ENCODE results near the gene SCN3A. TPM values are rescaled to one million over a fixed set of nuclear protein-coding genes. Genes with fewer than 3 reads are reported as not detected.

SCN3A gene
- total RNA-seq, 5 donors from 2014 or later (not counting 1 experiment from before 2014, with no cell fraction given): 0.06 to 0.48 (median 0.30) TPM

GRCh38 chr2:165120740-165121467 is 82.9 kb downstream of the SCN3A start:
- ATAC-seq (replicated peaks in 1 of 4) (no peak), DNase-seq (no peak)
- Mint-ChIP-seq H3K27me3 (no peaks in the 10 kb centered on the region), H3K4me3 (no peak overlapping the region), H3K27ac (no peak overlapping the region), H3K4me1 (no peaks in the 10 kb centered on the region), H3K9me3 (no peaks in the 10 kb centered on the region), H3K36me3 (no peaks in the 10 kb centered on the region)
- WGBS (ENCODE audit: insufficient coverage): no CpG with 5 or more reads among the region's 7 CpGs
- no peak overlapping the region for H3K4me3 ChIP-seq (ENCODE audit: control insufficient read depth in 1 of 2, extremely low read depth in 1 of 2, low read length in 1 of 2)
- no peaks in the 10 kb centered on the region for H3K27me3 ChIP-seq (replicated peaks in 1 of 2; ENCODE audit: control insufficient read depth in 2 of 2, extremely low read depth in 1 of 2, insufficient read depth in 2 of 2, low read length in 1 of 2)
- no peaks in the 10 kb centered on the region for H3K4me1 ChIP-seq (ENCODE audit: control insufficient read depth in 1 of 2, extremely low read depth in 1 of 2, insufficient read depth in 2 of 2, low read length in 2 of 2)
- no peaks in the 10 kb centered on the region for H3K9me3 ChIP-seq
- H3K36me3 ChIP-seq (ENCODE audit: control insufficient read depth in 2 of 2, extremely low read depth in 1 of 2, insufficient read depth in 1 of 2, low read length in 1 of 2): no peaks in the 10 kb centered on the region
- no peak overlapping the region for H3K27ac ChIP-seq (ENCODE audit: low read length)
- ChIA-PET POLR2A (no interaction called here), CTCF (interaction anchor here (0.6 to 0.7 kb wide), 2 partner anchors 124 to 854 kb away, joined by 4 read pairs; no protein-coding TSS in a partner anchor)

- Mint-ChIP-seq H3K4me1 (no peaks in the 10 kb centered on the region), H3K4me3 (no peak overlapping the region), H3K36me3 (no peaks in the 10 kb centered on the region), H3K27ac (no peak overlapping the region), H3K9me3 (no peaks in the 10 kb centered on the region), H3K27me3 (no peaks in the 10 kb centered on the region)
- H3K27me3 ChIP-seq (replicated peaks in 1 of 2; ENCODE audit: control insufficient read depth in 2 of 2, extremely low read depth in 1 of 2, insufficient read depth in 2 of 2, low read length in 1 of 2): no peaks in the 10 kb centered on the region
- no peaks in the 10 kb centered on the region for H3K9me3 ChIP-seq
- DNase-seq (no peak), ATAC-seq (replicated peaks in 1 of 4) (no peak)
- POLR2A ChIA-PET: no interaction called here
- no peaks in the 10 kb centered on the region for H3K4me1 ChIP-seq (ENCODE audit: control insufficient read depth in 1 of 2, extremely low read depth in 1 of 2, insufficient read depth in 2 of 2, low read length in 2 of 2)
- no CpG with 5 or more reads among the region's 6 CpGs for WGBS (ENCODE audit: insufficient coverage)
- H3K4me3 ChIP-seq (ENCODE audit: control insufficient read depth in 1 of 2, extremely low read depth in 1 of 2, low read length in 1 of 2): no peak overlapping the region
- CTCF ChIA-PET: no interaction called here
- no peak overlapping the region for H3K27ac ChIP-seq (ENCODE audit: low read length)
- H3K36me3 ChIP-seq (ENCODE audit: control insufficient read depth in 2 of 2, extremely low read depth in 1 of 2, insufficient read depth in 1 of 2, low read length in 1 of 2): no peaks in the 10 kb centered on the region
These were observed 88.6 kb downstream of the SCN3A start for GRCh38 chr2:165115258-165115657.

- no peaks in the 10 kb centered on the region for H3K9me3 ChIP-seq
- Mint-ChIP-seq H3K36me3 (no peaks in the 10 kb centered on the region), H3K4me1 (no peaks in the 10 kb centered on the region), H3K9me3 (no peaks in the 10 kb centered on the region), H3K27ac (no peak overlapping the region), H3K27me3 (no peaks in the 10 kb centered on the region), H3K4me3 (no peak overlapping the region)
- ChIA-PET POLR2A (no interaction called here), CTCF (no interaction called here)
- ATAC-seq (replicated peaks in 1 of 4): no peak
- DNase-seq: no peak
- H3K27me3 ChIP-seq (replicated peaks in 1 of 2; ENCODE audit: control insufficient read depth in 2 of 2, extremely low read depth in 1 of 2, insufficient read depth in 2 of 2, low read length in 1 of 2): no peaks in the 10 kb centered on the region
- H3K4me3 ChIP-seq (ENCODE audit: control insufficient read depth in 1 of 2, extremely low read depth in 1 of 2, low read length in 1 of 2): no peak overlapping the region
- WGBS (ENCODE audit: insufficient coverage): 74% methylated on average over 2 of the region's 4 CpGs
- no peaks in the 10 kb centered on the region for H3K4me1 ChIP-seq (ENCODE audit: control insufficient read depth in 1 of 2, extremely low read depth in 1 of 2, insufficient read depth in 2 of 2, low read length in 2 of 2)
- H3K27ac ChIP-seq (ENCODE audit: low read length): no peak overlapping the region
- no peaks in the 10 kb centered on the region for H3K36me3 ChIP-seq (ENCODE audit: control insufficient read depth in 2 of 2, extremely low read depth in 1 of 2, insufficient read depth in 1 of 2, low read length in 1 of 2)
These were observed 89.4 kb downstream of the SCN3A start for GRCh38 chr2:165114346-165114939.

GRCh38 chr2:165113414-165113813 is 90.4 kb downstream of the SCN3A start:
- Mint-ChIP-seq H3K4me3 (no peak overlapping the region), H3K36me3 (no peaks in the 10 kb centered on the region), H3K27me3 (no peaks in the 10 kb centered on the region), H3K9me3 (no peaks in the 10 kb centered on the region), H3K27ac (no peak overlapping the region), H3K4me1 (no peaks in the 10 kb centered on the region)
- 76% methylated on average over 2 of the region's 2 CpGs for WGBS (ENCODE audit: insufficient coverage)
- Histone ChIP-seq H3K9me3 (no peaks in the 10 kb centered on the region), H3K27me3 (replicated peaks in 1 of 2; ENCODE audit: control insufficient read depth in 2 of 2, extremely low read depth in 1 of 2, insufficient read depth in 2 of 2, low read length in 1 of 2) (no peaks in the 10 kb centered on the region), H3K4me3 (ENCODE audit: control insufficient read depth in 1 of 2, extremely low read depth in 1 of 2, low read length in 1 of 2) (no peak overlapping the region), H3K36me3 (ENCODE audit: control insufficient read depth in 2 of 2, extremely low read depth in 1 of 2, insufficient read depth in 1 of 2, low read length in 1 of 2) (no peaks in the 10 kb centered on the region), H3K4me1 (ENCODE audit: control insufficient read depth in 1 of 2, extremely low read depth in 1 of 2, insufficient read depth in 2 of 2, low read length in 2 of 2) (no peaks in the 10 kb centered on the region), H3K27ac (ENCODE audit: low read length) (no peak overlapping the region)
- DNase-seq (no peak), ATAC-seq (replicated peaks in 1 of 4) (no peak)
- ChIA-PET CTCF (no interaction called here), POLR2A (no interaction called here)

GRCh38 chr2:165112789-165113188 is 91.1 kb downstream of the SCN3A start:
- H3K36me3 Mint-ChIP-seq: no peaks in the 10 kb centered on the region
- H3K4me1 ChIP-seq (ENCODE audit: control insufficient read depth in 1 of 2, extremely low read depth in 1 of 2, insufficient read depth in 2 of 2, low read length in 2 of 2): no peaks in the 10 kb centered on the region
- no CpG with 5 or more reads among the region's 2 CpGs for WGBS (ENCODE audit: insufficient coverage)
- H3K27ac Mint-ChIP-seq: no peak overlapping the region
- CTCF ChIA-PET: no interaction called here
- H3K27ac ChIP-seq (ENCODE audit: low read length): no peak overlapping the region
- no peaks in the 10 kb centered on the region for H3K9me3 ChIP-seq
- no peaks in the 10 kb centered on the region for H3K36me3 ChIP-seq (ENCODE audit: control insufficient read depth in 2 of 2, extremely low read depth in 1 of 2, insufficient read depth in 1 of 2, low read length in 1 of 2)
- no peaks in the 10 kb centered on the region for H3K27me3 ChIP-seq (replicated peaks in 1 of 2; ENCODE audit: control insufficient read depth in 2 of 2, extremely low read depth in 1 of 2, insufficient read depth in 2 of 2, low read length in 1 of 2)
- ATAC-seq (replicated peaks in 1 of 4) (no peak), DNase-seq (no peak)
- no peak overlapping the region for H3K4me3 ChIP-seq (ENCODE audit: control insufficient read depth in 1 of 2, extremely low read depth in 1 of 2, low read length in 1 of 2)
- POLR2A ChIA-PET: no interaction called here
- H3K9me3 Mint-ChIP-seq: no peaks in the 10 kb centered on the region
- no peaks in the 10 kb centered on the region for H3K4me1 Mint-ChIP-seq
- H3K27me3 Mint-ChIP-seq: no peaks in the 10 kb centered on the region
- no peak overlapping the region for H3K4me3 Mint-ChIP-seq

GRCh38 chr2:165112133-165112573 is 91.7 kb downstream of the SCN3A start:
- H3K27ac ChIP-seq (ENCODE audit: low read length): no peak overlapping the region
- no peaks in the 10 kb centered on the region for H3K9me3 ChIP-seq
- no peaks in the 10 kb centered on the region for H3K9me3 Mint-ChIP-seq
- H3K4me3 Mint-ChIP-seq: no peak overlapping the region
- no peaks in the 10 kb centered on the region for H3K36me3 ChIP-seq (ENCODE audit: control insufficient read depth in 2 of 2, extremely low read depth in 1 of 2, insufficient read depth in 1 of 2, low read length in 1 of 2)
- POLR2A ChIA-PET: no interaction called here
- H3K27me3 ChIP-seq (replicated peaks in 1 of 2; ENCODE audit: control insufficient read depth in 2 of 2, extremely low read depth in 1 of 2, insufficient read depth in 2 of 2, low read length in 1 of 2): no peaks in the 10 kb centered on the region
- no peaks in the 10 kb centered on the region for H3K4me1 ChIP-seq (ENCODE audit: control insufficient read depth in 1 of 2, extremely low read depth in 1 of 2, insufficient read depth in 2 of 2, low read length in 2 of 2)
- no peaks in the 10 kb centered on the region for H3K36me3 Mint-ChIP-seq
- H3K4me1 Mint-ChIP-seq: no peaks in the 10 kb centered on the region
- no peak overlapping the region for H3K4me3 ChIP-seq (ENCODE audit: control insufficient read depth in 1 of 2, extremely low read depth in 1 of 2, low read length in 1 of 2)
- 67% methylated on average over 1 of the region's 4 CpGs for WGBS (ENCODE audit: insufficient coverage)
- H3K27me3 Mint-ChIP-seq: no peaks in the 10 kb centered on the region
- CTCF ChIA-PET: no interaction called here
- no peak for DNase-seq
- no peak overlapping the region for H3K27ac Mint-ChIP-seq
- ATAC-seq (replicated peaks in 1 of 4): no peak

Measured in T-cell (primary cell).